Mammary epithelial cell (primary cell): ENCODE measurements around the gene CEP120.

Experiments
- EZH2 ChIP-seq: IDR thresholded peaks from 2 replicates; pipeline ENCODE4 v1.6.1; 2012; ENCODE audit warnings: low read length, inconsistent platforms, borderline replicate concordance
- TF ChIP-seq, protein P1 (sequence below), 2 donors: IDR thresholded peaks in 1 of 2; conservative IDR thresholded peaks in 1 of 2; 2 replicates each; pipeline ENCODE4 v1.5.1; 2011 to 2012; ENCODE audit warnings: inconsistent platforms in 2 of 2, low read length in 2 of 2, mild to moderate bottlenecking in 2 of 2, control low read depth in 1 of 2, low read depth in 1 of 2; ENCODE audit not compliant: insufficient read depth in 1 of 2; ENCODE audit errors: extremely low read depth in 1 of 2

DNA sequence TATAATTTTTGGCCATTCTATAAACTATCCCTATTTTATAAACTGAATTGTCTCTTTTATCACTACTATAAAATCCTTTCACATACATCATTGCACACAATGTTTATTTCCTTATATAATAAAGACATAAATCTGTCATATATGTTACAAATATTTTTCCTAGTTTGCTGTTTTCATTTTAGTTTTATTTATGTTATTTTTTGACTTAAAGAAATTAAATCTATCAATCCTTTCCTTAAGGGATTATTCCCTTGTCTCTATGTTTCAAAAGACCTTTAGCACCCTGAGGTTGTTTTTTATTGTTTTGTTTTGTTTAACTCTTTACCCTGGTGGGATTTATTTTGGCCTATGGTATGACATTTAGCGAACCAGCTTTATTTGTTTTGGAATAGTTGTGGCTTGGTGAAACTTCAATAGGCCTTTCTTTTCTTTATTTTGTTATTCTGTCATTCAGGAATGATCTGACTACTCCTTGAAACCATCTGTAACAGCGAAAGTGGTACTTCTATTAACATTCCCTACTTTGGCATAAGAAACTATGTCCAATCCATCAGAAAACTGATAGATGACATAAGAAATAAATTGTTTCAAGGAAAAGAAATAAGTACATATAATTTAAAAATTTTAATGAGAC, 125.9 kb downstream of the CEP120 start:
- no peak for TF ChIP-seq EZH2
- TF ChIP-seq, protein P1, sequence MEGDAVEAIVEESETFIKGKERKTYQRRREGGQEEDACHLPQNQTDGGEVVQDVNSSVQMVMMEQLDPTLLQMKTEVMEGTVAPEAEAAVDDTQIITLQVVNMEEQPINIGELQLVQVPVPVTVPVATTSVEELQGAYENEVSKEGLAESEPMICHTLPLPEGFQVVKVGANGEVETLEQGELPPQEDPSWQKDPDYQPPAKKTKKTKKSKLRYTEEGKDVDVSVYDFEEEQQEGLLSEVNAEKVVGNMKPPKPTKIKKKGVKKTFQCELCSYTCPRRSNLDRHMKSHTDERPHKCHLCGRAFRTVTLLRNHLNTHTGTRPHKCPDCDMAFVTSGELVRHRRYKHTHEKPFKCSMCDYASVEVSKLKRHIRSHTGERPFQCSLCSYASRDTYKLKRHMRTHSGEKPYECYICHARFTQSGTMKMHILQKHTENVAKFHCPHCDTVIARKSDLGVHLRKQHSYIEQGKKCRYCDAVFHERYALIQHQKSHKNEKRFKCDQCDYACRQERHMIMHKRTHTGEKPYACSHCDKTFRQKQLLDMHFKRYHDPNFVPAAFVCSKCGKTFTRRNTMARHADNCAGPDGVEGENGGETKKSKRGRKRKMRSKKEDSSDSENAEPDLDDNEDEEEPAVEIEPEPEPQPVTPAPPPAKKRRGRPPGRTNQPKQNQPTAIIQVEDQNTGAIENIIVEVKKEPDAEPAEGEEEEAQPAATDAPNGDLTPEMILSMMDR (conservative IDR thresholded peaks at IDR 0.05 in 1 of 2, IDR thresholded peaks at IDR 0.05 in 1 of 2; ENCODE audit: extremely low read depth in 1 of 2, insufficient read depth in 1 of 2, low read depth in 1 of 2, low read length in 2 of 2): no peak
